IMR-90 (cell line): Measurements from ENCODE around the gene GDF15. TPM values are rescaled to one million over a fixed set of nuclear protein-coding genes. Genes with fewer than 3 reads are reported as not detected.

Source experiments
- ATAC-seq: fragments of 200-7000 bp; cut with Tn5 transposase; 2 replicates; pipeline ENCODE4 v1.9.1; 2020; ENCODE audit warnings: low read depth, mild to moderate bottlenecking, moderate library complexity
- BruUV-seq: library from RNA; stranded (reverse); fragments of 400-500 nt; replicated peaks from 2 replicates; lab custom pipeline; 2021; lab: Mats Ljungman, UMichigan
- CTCF ChIA-PET: fragments of 300-600 bp; formaldehyde crosslinking; extraction: SDS; loops from one replicate; lab custom pipeline; 2021; ENCODE audit warnings: antibody characterized with exemption; lab: Yijun Ruan, JAX
- POLR2A ChIA-PET: fragments of 300-600 bp; sonication (Branson Sonifier 250); formaldehyde crosslinking; loops from one replicate; lab custom pipeline; 2022; ENCODE audit warnings: antibody characterized with exemption; ENCODE audit not compliant: unreplicated experiment; lab: Charles Lee
- DNase-seq: peaks from one replicate; pipeline ENCODE4 v3.0.0; 2013
- H2AFZ ChIP-seq: replicated peaks from 2 replicates; pipeline ENCODE3; 2013; ENCODE audit warnings: low read length, mild to moderate bottlenecking; ENCODE audit not compliant: poor library complexity
- H2AK5ac ChIP-seq: 2 replicates; pipeline ENCODE4 v1.6.1; 2013; ENCODE audit warnings: low read depth, low read length, inconsistent platforms
- H2AK9ac ChIP-seq: replicated peaks from 2 replicates; pipeline ENCODE3; 2013; ENCODE audit warnings: mild to moderate bottlenecking, low read depth, low read length, moderate library complexity; ENCODE audit not compliant: poor library complexity
- H2BK120ac ChIP-seq: 2 replicates; pipeline ENCODE4 v1.6.1; 2013; ENCODE audit warnings: low read depth, low read length, inconsistent platforms
- H2BK15ac ChIP-seq: 3 replicates; pipeline ENCODE4 v1.6.1; 2013; ENCODE audit warnings: low read depth, low read length, inconsistent platforms
- H2BK20ac ChIP-seq: 2 replicates; pipeline ENCODE4 v1.6.1; 2013; ENCODE audit warnings: low read depth, mild to moderate bottlenecking, inconsistent platforms, low read length, moderate library complexity
- H2BK5ac ChIP-seq: 2 replicates; pipeline ENCODE4 v1.6.1; 2013; ENCODE audit warnings: mild to moderate bottlenecking, low read depth, low read length, inconsistent platforms; ENCODE audit not compliant: poor library complexity, severe bottlenecking
- H3K14ac ChIP-seq: replicated peaks from 2 replicates; pipeline ENCODE4 v1.6.1; 2013; ENCODE audit warnings: low read depth, low read length, inconsistent platforms
- H3K18ac ChIP-seq: 2 replicates; pipeline ENCODE4 v1.6.1; 2013; ENCODE audit warnings: low read depth, low read length, control low read depth
- H3K23ac ChIP-seq: 2 replicates; pipeline ENCODE4 v1.6.1; 2013; ENCODE audit warnings: low read depth, low read length, inconsistent platforms
- H3K27ac ChIP-seq: 2 replicates; pipeline ENCODE4 v1.5.1; 2013; ENCODE audit warnings: mild to moderate bottlenecking, control low read depth, low read length; ENCODE audit not compliant: insufficient read depth
- H3K27me3 ChIP-seq: 2 replicates; pipeline ENCODE4 v1.6.1; 2013; ENCODE audit warnings: low read length; ENCODE audit not compliant: control insufficient read depth, insufficient read depth
- H3K36me3 ChIP-seq: 2 replicates; pipeline ENCODE4 v1.6.1; 2013; ENCODE audit warnings: low read length, mixed read lengths; ENCODE audit not compliant: control insufficient read depth, insufficient read depth
- H3K4ac ChIP-seq: 2 replicates; pipeline ENCODE4 v1.6.1; 2013; ENCODE audit warnings: low read depth, low read length, inconsistent platforms
- H3K4me1 ChIP-seq: 2 replicates; pipeline ENCODE4 v1.6.1; 2013; ENCODE audit warnings: low read length, mixed read lengths; ENCODE audit not compliant: control insufficient read depth, insufficient read depth
- H3K4me2 ChIP-seq: 2 replicates; pipeline ENCODE4 v1.6.1; 2013; ENCODE audit warnings: low read depth, mild to moderate bottlenecking, control low read depth, low read length, moderate library complexity
- H3K4me3 ChIP-seq: 2 replicates; pipeline ENCODE4 v1.5.1; 2013; ENCODE audit warnings: low read depth, mild to moderate bottlenecking, control low read depth, low read length, moderate library complexity; ENCODE audit not compliant: insufficient read depth
- H3K56ac ChIP-seq: 2 replicates; pipeline ENCODE4 v1.6.1; 2013; ENCODE audit warnings: low read length, inconsistent platforms; ENCODE audit not compliant: insufficient read depth; ENCODE audit errors: extremely low read depth
- H3K79me1 ChIP-seq, 2 experiments: 2 replicates each; pipeline ENCODE4 v1.6.1; 2013; ENCODE audit warnings: low read length in 2 of 2, inconsistent platforms in 1 of 2, low read depth in 1 of 2
- H3K9ac ChIP-seq: 2 replicates; pipeline ENCODE4 v1.6.1; 2013; ENCODE audit warnings: low read depth, low read length, control low read depth
- H3K9me1 ChIP-seq: 2 replicates; pipeline ENCODE4 v1.6.1; 2013; ENCODE audit warnings: low read length, inconsistent platforms; ENCODE audit not compliant: insufficient read depth
- H3K9me3 ChIP-seq: 2 replicates; pipeline ENCODE4 v1.6.1; 2013; ENCODE audit warnings: low read length; ENCODE audit not compliant: control insufficient read depth, insufficient read depth
- H4K20me1 ChIP-seq: 2 replicates; pipeline ENCODE4 v1.6.1; 2013; ENCODE audit warnings: low read length, inconsistent platforms; ENCODE audit not compliant: insufficient read depth
- H4K5ac ChIP-seq: 2 replicates; pipeline ENCODE4 v1.6.1; 2013; ENCODE audit warnings: mild to moderate bottlenecking, low read depth, low read length, control low read depth
- H4K8ac ChIP-seq, 2 experiments: 2 replicates each; pipeline ENCODE4 v1.6.1; 2013; ENCODE audit warnings: low read depth in 2 of 2, low read length in 2 of 2, control low read depth in 1 of 2, inconsistent platforms in 1 of 2
- H4K91ac ChIP-seq: 2 replicates; pipeline ENCODE4 v1.6.1; 2013; ENCODE audit warnings: low read depth, low read length, inconsistent platforms; ENCODE audit not compliant: insufficient read depth
- BHLHE40 ChIP-seq: fragments of 150-350 bp; IDR thresholded peaks from 2 replicates; pipeline ENCODE4 v1.6.1; 2016; ENCODE audit warnings: mild to moderate bottlenecking, low read depth, low read length
- CEBPB ChIP-seq: IDR thresholded peaks from 2 replicates; pipeline ENCODE4 v1.6.1; 2012; ENCODE audit warnings: low read depth, low read length, improper control_type of control experiment
- CHD1 ChIP-seq: IDR thresholded peaks from 2 replicates; pipeline ENCODE4 v1.6.1; 2012; ENCODE audit warnings: low read depth, low read length, improper control_type of control experiment
- MAZ ChIP-seq: IDR thresholded peaks from 2 replicates; pipeline ENCODE4 v1.6.1; 2012; ENCODE audit warnings: low read depth, mild to moderate bottlenecking, low read length, improper control_type of control experiment, moderate library complexity, borderline replicate concordance
- NFE2L2 ChIP-seq: fragments of 150-350 bp; IDR thresholded peaks from 2 replicates; pipeline ENCODE4 v1.6.1; 2016; ENCODE audit warnings: low read depth, mild to moderate bottlenecking, low read length
- POLR2A ChIP-seq: IDR thresholded peaks from 2 replicates; pipeline ENCODE4 v1.6.1; 2012; ENCODE audit warnings: mild to moderate bottlenecking, low read depth, low read length
- RAD21 ChIP-seq: IDR thresholded peaks from 2 replicates; pipeline ENCODE4 v1.6.1; 2012; ENCODE audit warnings: low read length, improper control_type of control experiment
- RCOR1 ChIP-seq: IDR thresholded peaks from 2 replicates; pipeline ENCODE4 v1.6.1; 2012; ENCODE audit warnings: mild to moderate bottlenecking, low read length, improper control_type of control experiment; ENCODE audit not compliant: insufficient replicate concordance
- SMC3 ChIP-seq: fragments of 150-350 bp; IDR thresholded peaks from 2 replicates; pipeline ENCODE4 v1.6.1; 2016; ENCODE audit warnings: low read depth, mild to moderate bottlenecking, antibody characterized with exemption, low read length, moderate library complexity
- WGBS, 2 experiments: methylation state at CpG; one replicate each; pipeline versions ENCODE4 v1.1.5 to v1.1.7; 2013; ENCODE audit warnings: missing lambda C conversion rate in 2 of 2; ENCODE audit not compliant: insufficient read length in 1 of 2; ENCODE audit errors: extremely low coverage in 2 of 2; 5-methylcytosine and 5-hydroxymethylcytosine counted together
- dilution Hi-C: fragments of 300-500 bp; cut with HindIII; formaldehyde crosslinking; loops from one replicate; pipeline ENCODE4 v1.14.3; 2018; ENCODE audit warnings: low sequenced_read_pairs; ENCODE audit not compliant: unreplicated experiment
- in situ Hi-C: fragments of 300-500 bp; cut with MboI; formaldehyde crosslinking; loops from 3 replicates; pipeline ENCODE4 v1.14.3; 2019; ENCODE audit warnings: low sequenced_read_pairs, inconsistent platforms, mixed read lengths
- intact Hi-C: fragments of 100-400 bp; cut with micrococcal nuclease; formaldehyde crosslinking; loops from 2 replicates; pipeline ENCODE4 v1.10.0; 2022
- polyA plus RNA-seq, 3 experiments: library from polyadenylated mRNA; depleted of rRNA; stranded (reverse); fragments of >200 nt; gene quantifications; 2 replicates each; pipeline ENCODE4 v1.2.3, GENCODE V29; 2012; ENCODE audit warnings: low replicate concordance in 1 of 3
- total RNA-seq: library from RNA; depleted of rRNA; stranded (reverse); fragments of >200 nt; gene quantifications from 2 replicates; pipeline ENCODE4 v1.2.3, GENCODE V29; 2012
- TF ChIP-seq, protein P1 (sequence below): fragments of 150-350 bp; IDR thresholded peaks from 2 replicates; pipeline ENCODE4 v1.6.1; 2017; ENCODE audit warnings: mild to moderate bottlenecking, antibody characterized with exemption, low read length, low read depth
- TF ChIP-seq, protein P2 (sequence below): conservative IDR thresholded peaks from 2 replicates; pipeline ENCODE4 v1.5.1; 2012; ENCODE audit warnings: mild to moderate bottlenecking, low read depth, low read length, improper control_type of control experiment

GDF15 gene
- total and polyA plus RNA-seq, 2 of the 4 experiments (the other 2 are of a cell fraction): 5.6 to 49.8 TPM

DNA sequence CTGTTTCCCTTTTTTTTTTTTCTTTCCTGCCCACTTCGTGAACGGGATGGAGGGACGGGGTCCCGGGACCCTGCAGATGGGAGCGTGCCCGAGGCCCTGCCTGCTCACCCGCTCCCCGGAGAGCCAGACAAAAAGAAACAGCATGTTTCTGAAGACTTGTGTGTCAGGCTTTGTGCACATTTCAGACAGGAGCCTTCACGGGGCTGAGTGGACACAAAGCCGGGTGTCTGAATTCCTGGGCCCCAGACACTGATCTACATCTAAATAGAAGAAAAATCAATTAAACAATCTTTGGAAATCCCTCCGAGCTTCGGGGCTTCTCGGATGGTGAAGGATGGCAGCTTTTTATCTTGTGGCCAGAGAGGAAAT lies 41.4 kb upstream of the GDF15 start:
- Histone ChIP-seq H2BK20ac (no peak overlapping the region), H3K56ac (no peak overlapping the region), H3K4ac (no peak overlapping the region), H3K4me2 (no peak overlapping the region; the same call in 1 of the 2 replicates), H3K27me3 (no peaks in the 10 kb centered on the region), H4K91ac (no peak overlapping the region), H2BK15ac (no peak overlapping the region), H3K9me3 (no peaks in the 10 kb centered on the region), H3K79me1 (peaks cover 0 to 18% of the 10 kb centered on the region in 2 experiments; a peak in 3 of 4 replicates), H3K36me3 (peaks cover 7% of the 10 kb centered on the region; the same call in 1 of the 2 replicates), H2AK9ac (no peak overlapping the region), H4K20me1 (peaks cover 4% of the 10 kb centered on the region; the same call in 1 of the 2 replicates), H2BK120ac (peak overlapping the region; percentile 22; the same call in 1 of the 2 replicates), H2AK5ac (no peak overlapping the region), H3K4me1 (peaks cover 12% of the 10 kb centered on the region), H3K4me3 (no peak overlapping the region), H3K9me1 (peaks cover 4% of the 10 kb centered on the region; the same call in 1 of the 2 replicates), H3K14ac (peak overlapping the region; percentile 71; the same call in 1 of the 2 replicates), H4K5ac (no peak overlapping the region; the same call in 1 of the 2 replicates), H2AFZ (peak overlapping the region; percentile 28), H3K18ac (no peak overlapping the region; the same call in 1 of the 2 replicates), H2BK5ac (no peak overlapping the region), H4K8ac (peak overlapping the region in 1 of 2 experiments; percentile 9; a peak in 1 of 4 replicates), H3K27ac (peak overlapping the region; percentile 13; the same call in 1 of the 2 replicates), H3K9ac (peak overlapping the region; percentile 24; the same call in 1 of the 2 replicates), H3K23ac (no peak overlapping the region)
- 7% methylated on average over 3 of the region's 13 CpGs; no CpG with 5 or more reads in 1 of the 2 experiments for WGBS, 2 experiments
- in situ Hi-C loops: no loop called here
- BruUV-seq: no TSS peak
- CTCF ChIA-PET: interaction anchor here (0.9 to 1.3 kb wide), 2 partner anchors 65 to 66 kb away, joined by 3 to 5 read pairs; no protein-coding TSS in a partner anchor
- DNase-seq (no peak), ATAC-seq (no peak)
- intact Hi-C loops: no loop called here
- no peak for TF ChIP-seq SMC3
- TF ChIP-seq, protein P1, sequence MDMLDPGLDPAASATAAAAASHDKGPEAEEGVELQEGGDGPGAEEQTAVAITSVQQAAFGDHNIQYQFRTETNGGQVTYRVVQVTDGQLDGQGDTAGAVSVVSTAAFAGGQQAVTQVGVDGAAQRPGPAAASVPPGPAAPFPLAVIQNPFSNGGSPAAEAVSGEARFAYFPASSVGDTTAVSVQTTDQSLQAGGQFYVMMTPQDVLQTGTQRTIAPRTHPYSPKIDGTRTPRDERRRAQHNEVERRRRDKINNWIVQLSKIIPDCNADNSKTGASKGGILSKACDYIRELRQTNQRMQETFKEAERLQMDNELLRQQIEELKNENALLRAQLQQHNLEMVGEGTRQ: no peak
- TF ChIP-seq RAD21: no peak
- TF ChIP-seq CEBPB: no peak
- TF ChIP-seq POLR2A: no peak
- no peak for TF ChIP-seq NFE2L2
- no peak for TF ChIP-seq BHLHE40
- no peak for TF ChIP-seq CHD1
- TF ChIP-seq RCOR1: no peak
- TF ChIP-seq, protein P2, sequence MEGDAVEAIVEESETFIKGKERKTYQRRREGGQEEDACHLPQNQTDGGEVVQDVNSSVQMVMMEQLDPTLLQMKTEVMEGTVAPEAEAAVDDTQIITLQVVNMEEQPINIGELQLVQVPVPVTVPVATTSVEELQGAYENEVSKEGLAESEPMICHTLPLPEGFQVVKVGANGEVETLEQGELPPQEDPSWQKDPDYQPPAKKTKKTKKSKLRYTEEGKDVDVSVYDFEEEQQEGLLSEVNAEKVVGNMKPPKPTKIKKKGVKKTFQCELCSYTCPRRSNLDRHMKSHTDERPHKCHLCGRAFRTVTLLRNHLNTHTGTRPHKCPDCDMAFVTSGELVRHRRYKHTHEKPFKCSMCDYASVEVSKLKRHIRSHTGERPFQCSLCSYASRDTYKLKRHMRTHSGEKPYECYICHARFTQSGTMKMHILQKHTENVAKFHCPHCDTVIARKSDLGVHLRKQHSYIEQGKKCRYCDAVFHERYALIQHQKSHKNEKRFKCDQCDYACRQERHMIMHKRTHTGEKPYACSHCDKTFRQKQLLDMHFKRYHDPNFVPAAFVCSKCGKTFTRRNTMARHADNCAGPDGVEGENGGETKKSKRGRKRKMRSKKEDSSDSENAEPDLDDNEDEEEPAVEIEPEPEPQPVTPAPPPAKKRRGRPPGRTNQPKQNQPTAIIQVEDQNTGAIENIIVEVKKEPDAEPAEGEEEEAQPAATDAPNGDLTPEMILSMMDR: no peak
- no peak for TF ChIP-seq MAZ
- POLR2A ChIA-PET: no interaction called here
- dilution Hi-C loops: no loop called here
